ENCODE data around the gene SLC26A8. TPM values are rescaled to one million over a fixed set of nuclear protein-coding genes. Genes with fewer than 3 reads are reported as not detected.

The SLC26A8 gene
- polyA plus RNA-seq, 3 donors: 0.52 to 1.7 (median 1.5) TPM

DNA sequence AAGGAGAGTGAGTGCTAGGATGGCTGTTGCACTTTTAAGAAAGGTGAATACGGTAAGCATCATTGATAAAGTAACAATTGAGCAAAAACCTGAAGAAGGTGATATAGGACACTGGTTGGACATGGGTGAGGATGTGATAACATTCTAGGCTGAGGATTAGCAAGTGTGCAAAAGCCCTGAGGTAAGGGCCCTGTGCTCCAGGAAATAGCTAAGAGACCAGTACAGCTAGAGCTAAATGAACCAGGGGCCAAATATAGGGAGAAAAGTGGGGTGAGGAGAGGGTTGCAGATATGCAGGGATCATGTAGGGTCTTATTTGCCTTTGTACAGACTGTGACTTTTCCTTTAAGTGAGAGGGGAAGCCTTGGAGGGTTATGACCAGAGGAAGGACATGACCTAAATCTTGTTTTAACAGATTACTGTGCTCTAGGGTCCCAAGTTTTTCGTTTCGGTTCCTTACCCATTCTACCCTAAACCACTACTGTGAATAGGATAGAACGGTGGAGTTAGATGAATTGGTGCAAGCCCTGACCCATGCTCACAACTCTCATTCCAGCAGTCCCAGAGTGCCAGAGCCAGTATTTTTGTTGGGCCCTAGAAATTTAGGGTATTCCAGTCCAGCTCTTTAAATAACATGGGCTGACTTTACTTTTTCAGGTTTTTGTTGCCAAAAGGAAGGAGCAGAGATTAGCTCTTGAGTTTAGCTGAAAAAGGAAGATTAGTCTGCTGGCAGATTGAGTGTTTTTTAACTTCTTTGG, 13.9 kb upstream of the SLC26A8 start:
- peaks cover 3 to 17% of the 10 kb centered on the region in 2 donors for H3K36me3 Mint-ChIP-seq
- TF ChIP-seq, protein P1, sequence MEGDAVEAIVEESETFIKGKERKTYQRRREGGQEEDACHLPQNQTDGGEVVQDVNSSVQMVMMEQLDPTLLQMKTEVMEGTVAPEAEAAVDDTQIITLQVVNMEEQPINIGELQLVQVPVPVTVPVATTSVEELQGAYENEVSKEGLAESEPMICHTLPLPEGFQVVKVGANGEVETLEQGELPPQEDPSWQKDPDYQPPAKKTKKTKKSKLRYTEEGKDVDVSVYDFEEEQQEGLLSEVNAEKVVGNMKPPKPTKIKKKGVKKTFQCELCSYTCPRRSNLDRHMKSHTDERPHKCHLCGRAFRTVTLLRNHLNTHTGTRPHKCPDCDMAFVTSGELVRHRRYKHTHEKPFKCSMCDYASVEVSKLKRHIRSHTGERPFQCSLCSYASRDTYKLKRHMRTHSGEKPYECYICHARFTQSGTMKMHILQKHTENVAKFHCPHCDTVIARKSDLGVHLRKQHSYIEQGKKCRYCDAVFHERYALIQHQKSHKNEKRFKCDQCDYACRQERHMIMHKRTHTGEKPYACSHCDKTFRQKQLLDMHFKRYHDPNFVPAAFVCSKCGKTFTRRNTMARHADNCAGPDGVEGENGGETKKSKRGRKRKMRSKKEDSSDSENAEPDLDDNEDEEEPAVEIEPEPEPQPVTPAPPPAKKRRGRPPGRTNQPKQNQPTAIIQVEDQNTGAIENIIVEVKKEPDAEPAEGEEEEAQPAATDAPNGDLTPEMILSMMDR (IDR thresholded peaks at IDR 0.05): no peak
- peaks cover 90% of the 10 kb centered on the region for H3K4me1 Mint-ChIP-seq
- Histone ChIP-seq H3K4me3 (replicated peaks in 1 of 3; ENCODE audit: low read depth in 2 of 3, low read length in 3 of 3) (peak overlapping the region in 2 of 3 experiments; percentile 9 to 37), H3K27ac (ENCODE audit: low read depth in 1 of 2, low read length in 2 of 2) (peak overlapping the region in 1 of 2 donors; percentile 78), H3K4me1 (ENCODE audit: control insufficient read depth in 1 of 2, insufficient read depth in 2 of 2, low read length in 2 of 2) (peaks cover 80 to 83% of the 10 kb centered on the region in 2 donors), H3K9ac (ENCODE audit: insufficient read depth, low read length, poor library complexity, severe bottlenecking) (no peak overlapping the region), H3K27me3 (ENCODE audit: control insufficient read depth in 2 of 2, insufficient read depth in 2 of 2, low read length in 2 of 2) (no peaks in the 10 kb centered on the region), H3K4me2 (replicated peaks; ENCODE audit: extremely low read depth, low read length, poor library complexity, severe bottlenecking) (peak overlapping the region; percentile 39), H3K36me3 (replicated peaks in 1 of 2; ENCODE audit: control insufficient read depth in 1 of 2, insufficient read depth in 2 of 2, low read length in 2 of 2) (no peaks in the 10 kb centered on the region), H4K20me1 (ENCODE audit: insufficient read depth, low read length) (peaks cover 100% of the 10 kb centered on the region), H3K79me2 (ENCODE audit: insufficient read depth, low read length) (peaks cover 100% of the 10 kb centered on the region), H3K9me3 (replicated peaks in 1 of 2; ENCODE audit: control insufficient read depth in 1 of 2, insufficient read depth in 1 of 2, low read length in 2 of 2) (no peaks in the 10 kb centered on the region), H2AFZ (ENCODE audit: insufficient read depth, low read depth, low read length, poor library complexity, severe bottlenecking) (no peak overlapping the region)
- no peaks in the 10 kb centered on the region for H3K9me3 Mint-ChIP-seq
- H3K27ac Mint-ChIP-seq: peak overlapping the region; percentile 77 to 91 (median 87)
- intact Hi-C loops (cut with micrococcal nuclease): no loop called here
- DNase-seq: no peak
- no peaks in the 10 kb centered on the region for H3K27me3 Mint-ChIP-seq (ENCODE audit: low read depth in 3 of 3)
- 27% methylated on average over 1 of the region's 4 CpGs for WGBS (ENCODE audit: insufficient coverage)
- peak overlapping the region; percentile 56 to 62 for H3K4me3 Mint-ChIP-seq

DNA sequence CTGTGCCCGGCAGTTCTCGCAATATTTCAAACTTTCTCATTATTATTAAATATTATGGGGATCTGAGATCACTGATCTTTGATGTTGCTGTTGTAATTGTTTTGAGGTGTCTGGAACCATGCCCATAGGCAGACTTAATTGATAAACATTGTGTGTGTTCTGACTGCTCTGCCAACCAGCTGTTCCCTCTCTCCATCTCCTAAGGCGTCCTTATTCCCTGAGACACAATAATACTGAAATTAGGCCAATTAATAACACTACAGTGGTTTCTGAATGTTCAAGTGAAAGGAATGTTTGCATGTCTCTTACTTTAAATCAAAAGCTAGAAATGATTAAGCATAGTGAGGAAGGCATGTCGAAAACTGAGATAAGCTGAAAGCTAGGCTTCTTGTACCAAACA, 10.8 kb upstream of the SLC26A8 start:
- H3K27me3 Mint-ChIP-seq (ENCODE audit: low read depth in 3 of 3): no peaks in the 10 kb centered on the region
- H3K27ac ChIP-seq (ENCODE audit: low read depth in 1 of 2, low read length in 2 of 2): peak overlapping the region in 1 of 2 donors; percentile 71
- peaks cover 96 to 97% of the 10 kb centered on the region in 2 donors for H3K4me1 ChIP-seq (ENCODE audit: control insufficient read depth in 1 of 2, insufficient read depth in 2 of 2, low read length in 2 of 2)
- no peak overlapping the region for H2AFZ ChIP-seq (ENCODE audit: insufficient read depth, low read depth, low read length, poor library complexity, severe bottlenecking)
- H3K4me3 ChIP-seq (replicated peaks in 1 of 3; ENCODE audit: low read depth in 2 of 3, low read length in 3 of 3): no peak overlapping the region
- peak overlapping the region in 5 of 7 donors; percentile 10 to 74 (median 35) for H3K27ac Mint-ChIP-seq
- no peaks in the 10 kb centered on the region for H3K9me3 ChIP-seq (replicated peaks in 1 of 2; ENCODE audit: control insufficient read depth in 1 of 2, insufficient read depth in 1 of 2, low read length in 2 of 2)
- TF ChIP-seq, protein P1 (IDR thresholded peaks at IDR 0.05): no peak
- DNase-seq: no peak
- H3K36me3 Mint-ChIP-seq: peaks cover 3 to 19% of the 10 kb centered on the region in 2 donors
- H3K9me3 Mint-ChIP-seq: no peaks in the 10 kb centered on the region
- peak overlapping the region; percentile 3 for H3K4me2 ChIP-seq (replicated peaks; ENCODE audit: extremely low read depth, low read length, poor library complexity, severe bottlenecking)
- peaks cover 88% of the 10 kb centered on the region for H3K4me1 Mint-ChIP-seq
- no peak overlapping the region for H3K4me3 Mint-ChIP-seq
- H3K36me3 ChIP-seq (replicated peaks in 1 of 2; ENCODE audit: control insufficient read depth in 1 of 2, insufficient read depth in 2 of 2, low read length in 2 of 2): no peaks in the 10 kb centered on the region
- intact Hi-C loops (cut with micrococcal nuclease): no loop called here
- peaks cover 100% of the 10 kb centered on the region for H3K79me2 ChIP-seq (ENCODE audit: insufficient read depth, low read length)
- peaks cover 89% of the 10 kb centered on the region for H4K20me1 ChIP-seq (ENCODE audit: insufficient read depth, low read length)
- no peaks in the 10 kb centered on the region for H3K27me3 ChIP-seq (ENCODE audit: control insufficient read depth in 2 of 2, insufficient read depth in 2 of 2, low read length in 2 of 2)
- WGBS (ENCODE audit: insufficient coverage): no CpG with 5 or more reads among the region's 4 CpGs
- no peak overlapping the region for H3K9ac ChIP-seq (ENCODE audit: insufficient read depth, low read length, poor library complexity, severe bottlenecking)

Measured in CD14-positive monocyte (primary cell).